ENCODE results near the gene CNTN1. TPM values are rescaled to one million over a fixed set of nuclear protein-coding genes. Genes with fewer than 3 reads are reported as not detected.

The CNTN1 gene
- total RNA-seq, 2 donors from 2014 or later: 0.16 to 0.19 TPM

- Histone ChIP-seq H3K27me3 (no peaks in the 10 kb centered on the region), H3K4me1 (no peaks in the 10 kb centered on the region), H3K4me3 (no peak overlapping the region), H3K9me3 (no peaks in the 10 kb centered on the region), H3K36me3 (no peaks in the 10 kb centered on the region), H3K27ac (no peak overlapping the region)
- no peak for TF ChIP-seq CTCF (IDR thresholded peaks at IDR 0.05)
- DNase-seq (ENCODE audit: low spot score): no peak
Observed at GRCh38 chr12:40831916-40832315, 139.7 kb downstream of the CNTN1 start.

- TF ChIP-seq CTCF (IDR thresholded peaks at IDR 0.05): no peak
- Histone ChIP-seq H3K27me3 (no peaks in the 10 kb centered on the region), H3K9me3 (no peaks in the 10 kb centered on the region), H3K4me3 (no peak overlapping the region), H3K4me1 (no peaks in the 10 kb centered on the region), H3K36me3 (no peaks in the 10 kb centered on the region), H3K27ac (no peak overlapping the region)
- DNase-seq (ENCODE audit: low spot score): no peak
Observed at GRCh38 chr12:40832668-40833067, 140.4 kb downstream of the CNTN1 start.

- no peaks in the 10 kb centered on the region for H3K4me1 ChIP-seq
- DNase-seq (ENCODE audit: low spot score): no peak
- no peak overlapping the region for H3K4me3 ChIP-seq
- H3K27ac ChIP-seq: no peak overlapping the region
- no peak for TF ChIP-seq CTCF (IDR thresholded peaks at IDR 0.05)
- H3K36me3 ChIP-seq: no peaks in the 10 kb centered on the region
- no peaks in the 10 kb centered on the region for H3K27me3 ChIP-seq
- no peaks in the 10 kb centered on the region for H3K9me3 ChIP-seq
Observed at GRCh38 chr12:40833818-40834217, 141.6 kb downstream of the CNTN1 start.

- no peaks in the 10 kb centered on the region for H3K36me3 ChIP-seq
- H3K4me1 ChIP-seq: no peaks in the 10 kb centered on the region
- no peak overlapping the region for H3K27ac ChIP-seq
- no peak overlapping the region for H3K4me3 ChIP-seq
- no peak for TF ChIP-seq CTCF (IDR thresholded peaks at IDR 0.05)
- no peaks in the 10 kb centered on the region for H3K27me3 ChIP-seq
- H3K9me3 ChIP-seq: peaks cover 0 to 3% of the 10 kb centered on the region in 2 donors
- no peak for DNase-seq (ENCODE audit: low spot score)
Observed at GRCh38 chr12:40834321-40834720, 142.1 kb downstream of the CNTN1 start.

GRCh38 chr12:40837891-40838429 lies 145.7 kb downstream of the CNTN1 start:
- Histone ChIP-seq H3K36me3 (no peaks in the 10 kb centered on the region), H3K4me1 (no peaks in the 10 kb centered on the region), H3K27me3 (no peaks in the 10 kb centered on the region), H3K9me3 (peaks cover 0 to 14% of the 10 kb centered on the region in 2 donors), H3K27ac (no peak overlapping the region), H3K4me3 (no peak overlapping the region)
- TF ChIP-seq CTCF (IDR thresholded peaks at IDR 0.05): no peak
- no peak for DNase-seq (ENCODE audit: low spot score)

- no peak overlapping the region for H3K27ac ChIP-seq
- no peak for DNase-seq (ENCODE audit: low spot score)
- H3K4me3 ChIP-seq: no peak overlapping the region
- no peaks in the 10 kb centered on the region for H3K27me3 ChIP-seq
- no peaks in the 10 kb centered on the region for H3K36me3 ChIP-seq
- H3K9me3 ChIP-seq: peaks cover 0 to 14% of the 10 kb centered on the region in 2 donors
- no peaks in the 10 kb centered on the region for H3K4me1 ChIP-seq
- no peak for TF ChIP-seq CTCF (IDR thresholded peaks at IDR 0.05)
Observed at GRCh38 chr12:40843495-40843894, 151.3 kb downstream of the CNTN1 start.
